Fibroblast of lung (primary cell): ENCODE measurements around the gene C12orf60.

Experiments
- CTCF ChIP-seq, 2 donors: IDR thresholded peaks in 1 of 2; conservative IDR thresholded peaks in 1 of 2; 1 replicate in 1 of 2; 2 replicates in 1 of 2; pipeline ENCODE4 v1.5.1; 2011 to 2012; ENCODE audit warnings: low read length in 2 of 2, control low read depth in 1 of 2, inconsistent platforms in 1 of 2, low read depth in 1 of 2, mild to moderate bottlenecking in 1 of 2
- EZH2 ChIP-seq: IDR thresholded peaks from 2 replicates; pipeline ENCODE4 v1.5.1; 2012; ENCODE audit warnings: low read length, control low read depth, mild to moderate bottlenecking; ENCODE audit errors: missing control alignments

DNA sequence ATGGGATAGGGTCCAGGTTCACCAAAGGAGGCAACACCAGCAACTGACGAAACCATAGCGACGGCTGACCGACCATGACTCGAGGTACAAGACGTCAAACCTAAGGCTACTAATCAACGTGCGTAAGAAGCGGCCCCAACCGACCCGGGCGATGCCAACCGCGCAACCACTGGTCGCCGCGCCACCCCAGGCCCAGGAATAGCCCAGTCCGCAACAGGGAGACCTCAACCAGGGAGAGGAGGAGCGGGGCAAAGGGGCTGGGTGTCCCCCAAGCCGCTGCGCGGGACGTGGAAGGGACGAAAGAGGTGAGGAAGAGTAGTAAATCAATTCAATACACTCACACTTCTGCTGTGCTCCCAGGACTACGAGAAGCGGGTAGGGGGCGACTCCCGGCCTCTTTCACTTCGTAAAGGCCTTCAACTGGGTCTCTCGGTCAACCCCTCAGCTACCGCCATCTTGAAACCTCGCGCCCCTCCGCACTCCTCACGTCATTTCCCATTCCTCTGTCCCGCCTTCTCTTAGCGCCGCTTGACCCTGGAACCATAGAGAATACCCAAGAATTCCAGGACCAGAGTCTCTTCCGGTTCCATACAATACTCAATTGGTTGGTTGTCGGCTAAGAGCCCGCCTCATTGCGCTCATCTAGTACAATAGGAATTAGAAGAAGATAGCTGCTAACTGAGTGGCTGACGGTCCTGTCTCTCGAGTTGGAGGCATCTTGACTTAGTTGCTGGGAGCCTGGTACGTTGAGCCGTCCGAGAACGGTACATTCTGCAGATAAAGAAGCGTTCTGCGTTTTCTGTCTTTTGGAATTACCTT is at the start of gene C12orf60, which contains the start of gene WBP11:
- TF ChIP-seq CTCF (conservative IDR thresholded peaks at IDR 0.05 in 1 of 2, IDR thresholded peaks at IDR 0.05 in 1 of 2; ENCODE audit: low read depth in 1 of 2, low read length in 2 of 2) (no peak), EZH2 (no peak)
